BLaER1 treated with 17β-estradiol and CSF1 and Interleukin-3, amounts not matched to agents 10 nM and 100 nM (cell line): ENCODE measurements around the gene SETD1A.

Experiments used
- H3K27ac ChIP-seq, 11 experiments: shearing (Covaris generic); formaldehyde crosslinking; 2 replicates each; pipeline ENCODE4 v1.8.1; 2022
- H3K27me3 ChIP-seq, 11 experiments: shearing (Covaris generic); formaldehyde crosslinking; 2 replicates each; pipeline ENCODE4 v1.8.1; 2022
- H3K36me3 ChIP-seq, 11 experiments: shearing (Covaris generic); formaldehyde crosslinking; 2 replicates each; pipeline ENCODE4 v1.8.1; 2022
- H3K4me1 ChIP-seq, 10 experiments: shearing (Covaris generic); formaldehyde crosslinking; 2 replicates each; pipeline ENCODE4 v1.8.1; 2022
- H3K4me2 ChIP-seq, 11 experiments: shearing (Covaris generic); formaldehyde crosslinking; 2 replicates each; pipeline ENCODE4 v1.8.1; 2022
- H3K4me3 ChIP-seq, 10 experiments: shearing (Covaris generic); formaldehyde crosslinking; 2 replicates each; pipeline ENCODE4 v1.8.1; 2022
- H3K9ac ChIP-seq, 11 experiments: shearing (Covaris generic); formaldehyde crosslinking; 2 replicates each; pipeline ENCODE4 v1.8.1; 2022
- H3K9me3 ChIP-seq, 11 experiments: shearing (Covaris generic); formaldehyde crosslinking; replicated peaks in 1 of 11; 2 replicates each; pipeline ENCODE4 v1.8.1; 2022
- H4K20me1 ChIP-seq, 11 experiments: shearing (Covaris generic); formaldehyde crosslinking; 2 replicates each; pipeline ENCODE4 v1.8.1; 2022
- Cebpa-rat ChIP-seq, 11 experiments: shearing (Covaris generic); IDR thresholded peaks; 2 replicates each; pipeline ENCODE4 v1.8.1; 2022

Gene SETD1A

GRCh38 chr16:30926937-30927788 lies 30.4 kb upstream of the SETD1A start:
- H3K4me1 ChIP-seq = peaks cover 28 to 38% (median 34%) of the 10 kb centered on the region in 10 experiments
- peak overlapping the region in 8 of 10 experiments; percentile 78 to 92 (median 90); a peak in 16 of 20 replicates for H3K4me3 ChIP-seq
- H4K20me1 ChIP-seq = peaks cover 0 to 72% (median 48%) of the 10 kb centered on the region in 11 experiments; a peak in 18 of 22 replicates
- no peaks in the 10 kb centered on the region for H3K9me3 ChIP-seq
- no peak for TF ChIP-seq Cebpa-rat (IDR thresholded peaks at IDR 0.05)
- H3K36me3 ChIP-seq = peaks cover 46 to 69% (median 60%) of the 10 kb centered on the region in 11 experiments
- H3K9ac ChIP-seq = peak overlapping the region; percentile 25 to 97 (median 91); a peak in 17 of 22 replicates
- no peaks in the 10 kb centered on the region for H3K27me3 ChIP-seq
- peak overlapping the region in 9 of 11 experiments; percentile 75 to 96 (median 89); a peak in 18 of 22 replicates for H3K27ac ChIP-seq
- peak overlapping the region; percentile 92 to 98 (median 97) for H3K4me2 ChIP-seq

- no peaks in the 10 kb centered on the region for H3K27me3 ChIP-seq
- peaks cover 54 to 77% (median 68%) of the 10 kb centered on the region in 11 experiments for H3K36me3 ChIP-seq
- peak overlapping the region in 8 of 11 experiments; percentile 85 to 96 (median 90); a peak in 16 of 22 replicates for H3K27ac ChIP-seq
- TF ChIP-seq Cebpa-rat (IDR thresholded peaks at IDR 0.05) = no peak
- H3K9me3 ChIP-seq = no peaks in the 10 kb centered on the region
- H3K4me1 ChIP-seq = peaks cover 28 to 38% (median 34%) of the 10 kb centered on the region in 10 experiments
- H3K4me2 ChIP-seq = peak overlapping the region in 9 of 11 experiments; percentile 92 to 98 (median 98); a peak in 17 of 22 replicates
- peak overlapping the region in 9 of 11 experiments; percentile 86 to 97 (median 92); a peak in 16 of 22 replicates for H3K9ac ChIP-seq
- peak overlapping the region in 3 of 10 experiments; percentile 78 to 92 (median 84); a peak in 2 of 20 replicates for H3K4me3 ChIP-seq
- peaks cover 0 to 78% (median 52%) of the 10 kb centered on the region in 11 experiments; a peak in 18 of 22 replicates for H4K20me1 ChIP-seq
These were observed 29.7 kb upstream of the SETD1A start for GRCh38 chr16:30927789-30928378.

- H3K9ac ChIP-seq = peak overlapping the region in 1 of 11 experiments; percentile 97; a peak in 1 of 22 replicates
- no peaks in the 10 kb centered on the region for H3K9me3 ChIP-seq
- peaks cover 29 to 39% (median 36%) of the 10 kb centered on the region in 10 experiments for H3K4me1 ChIP-seq
- H3K4me2 ChIP-seq = 0 out of 22 replicates have a peak overlapping the region, but pooled peaks of 1 of the 11 experiments have one; percentile 92
- no peak for TF ChIP-seq Cebpa-rat (IDR thresholded peaks at IDR 0.05)
- H3K27me3 ChIP-seq = no peaks in the 10 kb centered on the region
- peak overlapping the region in 4 of 11 experiments; percentile 18 to 88 (median 65); a peak in 2 of 22 replicates for H3K27ac ChIP-seq
- peaks cover 0 to 78% (median 53%) of the 10 kb centered on the region in 11 experiments; a peak in 18 of 22 replicates for H4K20me1 ChIP-seq
- peaks cover 59 to 82% (median 73%) of the 10 kb centered on the region in 11 experiments for H3K36me3 ChIP-seq
- no peak overlapping the region for H3K4me3 ChIP-seq
These were observed 29.2 kb upstream of the SETD1A start for GRCh38 chr16:30928390-30928789.

- no peak for TF ChIP-seq Cebpa-rat (IDR thresholded peaks at IDR 0.05)
- H4K20me1 ChIP-seq = peaks cover 0 to 78% (median 53%) of the 10 kb centered on the region in 11 experiments; a peak in 18 of 22 replicates
- H3K36me3 ChIP-seq = peaks cover 66 to 89% (median 80%) of the 10 kb centered on the region in 11 experiments
- no peak overlapping the region for H3K4me3 ChIP-seq
- H3K9ac ChIP-seq = peak overlapping the region in 5 of 11 experiments; percentile 9 to 44 (median 26); a peak in 7 of 22 replicates
- H3K4me1 ChIP-seq = peaks cover 36 to 47% (median 42%) of the 10 kb centered on the region in 10 experiments
- no peak overlapping the region for H3K4me2 ChIP-seq
- no peaks in the 10 kb centered on the region for H3K9me3 ChIP-seq
- peak overlapping the region in 3 of 11 experiments; percentile 13 to 33 (median 17); a peak in 2 of 22 replicates for H3K27ac ChIP-seq
- no peaks in the 10 kb centered on the region for H3K27me3 ChIP-seq
These were observed 28.4 kb upstream of the SETD1A start for GRCh38 chr16:30929167-30929566.

- Histone ChIP-seq H3K27me3 (no peaks in the 10 kb centered on the region), H3K9me3 (no peaks in the 10 kb centered on the region), H3K9ac (peak overlapping the region in 4 of 11 experiments; percentile 2 to 33 (median 16); a peak in 2 of 22 replicates), H4K20me1 (peaks cover 0 to 78% (median 53%) of the 10 kb centered on the region in 11 experiments; a peak in 18 of 22 replicates), H3K4me2 (no peak overlapping the region), H3K27ac (peak overlapping the region in 1 of 11 experiments; percentile 33; a peak in 1 of 22 replicates), H3K4me1 (peaks cover 40 to 50% (median 45%) of the 10 kb centered on the region in 10 experiments), H3K36me3 (peaks cover 71 to 97% (median 87%) of the 10 kb centered on the region in 11 experiments), H3K4me3 (no peak overlapping the region)
- no peak for TF ChIP-seq Cebpa-rat (IDR thresholded peaks at IDR 0.05)
These were observed 27.4 kb upstream of the SETD1A start for GRCh38 chr16:30930160-30930571.

GRCh38 chr16:30931068-30931650 lies 26.4 kb upstream of the SETD1A start:
- peaks cover 75 to 97% (median 89%) of the 10 kb centered on the region in 11 experiments for H3K36me3 ChIP-seq
- H3K4me2 ChIP-seq = no peak overlapping the region
- 0 out of 22 replicates have a peak overlapping the region, but pooled peaks of 1 of the 11 experiments have one; percentile 25 for H3K27ac ChIP-seq

GRCh38 chr16:30934827-30935557 lies 22.6 kb upstream of the SETD1A start:
- no peaks in the 10 kb centered on the region for H3K9me3 ChIP-seq
- peaks cover 59 to 68% (median 65%) of the 10 kb centered on the region in 10 experiments for H3K4me1 ChIP-seq
- no peak overlapping the region; a peak in 1 of 20 replicates for H3K4me3 ChIP-seq
- H3K36me3 ChIP-seq = peaks cover 46 to 86% (median 67%) of the 10 kb centered on the region in 11 experiments
- H3K9ac ChIP-seq = peak overlapping the region; percentile 9 to 65 (median 29); a peak in 17 of 22 replicates
- peak overlapping the region in 10 of 11 experiments; percentile 34 to 62 (median 44); a peak in 19 of 22 replicates for H3K27ac ChIP-seq
- H3K27me3 ChIP-seq = no peaks in the 10 kb centered on the region
- H4K20me1 ChIP-seq = peaks cover 0 to 63% (median 26%) of the 10 kb centered on the region in 11 experiments; a peak in 15 of 22 replicates
- TF ChIP-seq Cebpa-rat (IDR thresholded peaks at IDR 0.05) = no peak
- H3K4me2 ChIP-seq = peak overlapping the region; percentile 51 to 92 (median 74)

More at GRCh38 chr16:30931068-30931650, 26.4 kb upstream of the SETD1A start:
- no peaks in the 10 kb centered on the region for H3K9me3 ChIP-seq
- peaks cover 40 to 50% (median 45%) of the 10 kb centered on the region in 10 experiments for H3K4me1 ChIP-seq
- no peak for TF ChIP-seq Cebpa-rat (IDR thresholded peaks at IDR 0.05)
- peak overlapping the region in 4 of 11 experiments; percentile 2 to 23 (median 9); a peak in 2 of 22 replicates for H3K9ac ChIP-seq
- H4K20me1 ChIP-seq = peaks cover 0 to 78% (median 53%) of the 10 kb centered on the region in 11 experiments; a peak in 16 of 22 replicates
- no peak overlapping the region for H3K4me3 ChIP-seq
- H3K27me3 ChIP-seq = no peaks in the 10 kb centered on the region
